ENCODE results near the gene SLC6A11.

- TF ChIP-seq ZFP3 (CRISPR knock-in tag; IDR thresholded peaks at IDR 0.05) (no peak), OSR1 (CRISPR knock-in tag; IDR thresholded peaks at IDR 0.05) (no peak), ZNF565 (CRISPR knock-in tag; conservative IDR thresholded peaks at IDR 0.05; ENCODE audit: low read depth) (no peak), GLIS3 (CRISPR knock-in tag; IDR thresholded peaks at IDR 0.05) (no peak), PATZ1 (CRISPR knock-in tag; IDR thresholded peaks at IDR 0.05; ENCODE audit: borderline replicate concordance) (no peak)
These were observed 42.1 kb downstream of the SLC6A11 start for GRCh38 chr3:10858091-10858490.

Measured in SK-N-SH treated with all-trans-retinoic acid at 6 μM for 48 hours (cell line).